Activated CD4-positive, CD25-positive, alpha-beta regulatory T cell treated with anti-CD3 and anti-CD28 coated beads, Interleukin-2, amount 50 U/mL, for 72 hours (primary cell): ENCODE data around the gene UBL4A.

Experiments
- DNase-seq: peaks from one replicate; pipeline ENCODE4 v3.0.0; 2021

The UBL4A gene

DNA sequence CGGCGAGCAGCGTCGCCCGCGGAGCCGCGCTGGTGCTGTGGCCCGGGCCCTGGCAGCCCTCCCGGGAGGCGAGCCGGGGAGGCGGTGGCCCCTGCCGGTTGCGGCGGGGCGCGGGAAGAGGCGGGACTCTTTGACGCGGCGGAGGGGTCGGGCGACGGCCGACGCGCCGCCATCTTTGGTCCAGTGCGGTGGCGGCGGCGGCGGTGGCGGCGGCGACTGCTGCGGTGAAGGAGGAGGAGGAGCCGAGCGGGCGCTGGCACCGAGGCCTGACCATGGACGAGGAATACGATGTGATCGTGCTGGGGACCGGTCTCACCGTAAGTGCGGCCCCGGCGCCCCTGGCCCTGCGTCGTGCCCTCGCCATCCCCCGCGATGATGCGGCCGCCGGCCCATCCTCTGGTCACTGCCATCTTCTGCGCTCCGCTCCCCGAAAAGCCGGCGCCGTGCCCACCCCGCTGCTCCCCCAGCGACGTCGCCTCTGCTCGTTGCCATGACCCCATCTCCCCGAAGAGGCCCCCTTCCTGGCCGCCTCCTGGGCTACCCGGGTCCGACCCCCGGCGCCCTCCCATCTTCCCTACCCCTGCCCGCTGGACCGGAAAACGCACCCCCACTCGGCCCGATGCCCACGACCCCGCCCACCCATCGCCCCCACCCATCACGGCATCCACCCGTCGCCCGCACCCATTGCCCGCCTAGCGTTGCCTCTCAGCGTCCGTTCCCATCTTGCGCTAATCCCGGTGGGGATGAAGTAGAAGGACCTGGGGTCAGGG, 49.2 kb downstream of the UBL4A start, which contains the start of gene GDI1:
GDI1 (plus strand) TSS at position 172 of the 770 bp plus-strand sequence; CDS start at position 273, 101 bp downstream.
- peak; percentile 73 for DNase-seq

DNA sequence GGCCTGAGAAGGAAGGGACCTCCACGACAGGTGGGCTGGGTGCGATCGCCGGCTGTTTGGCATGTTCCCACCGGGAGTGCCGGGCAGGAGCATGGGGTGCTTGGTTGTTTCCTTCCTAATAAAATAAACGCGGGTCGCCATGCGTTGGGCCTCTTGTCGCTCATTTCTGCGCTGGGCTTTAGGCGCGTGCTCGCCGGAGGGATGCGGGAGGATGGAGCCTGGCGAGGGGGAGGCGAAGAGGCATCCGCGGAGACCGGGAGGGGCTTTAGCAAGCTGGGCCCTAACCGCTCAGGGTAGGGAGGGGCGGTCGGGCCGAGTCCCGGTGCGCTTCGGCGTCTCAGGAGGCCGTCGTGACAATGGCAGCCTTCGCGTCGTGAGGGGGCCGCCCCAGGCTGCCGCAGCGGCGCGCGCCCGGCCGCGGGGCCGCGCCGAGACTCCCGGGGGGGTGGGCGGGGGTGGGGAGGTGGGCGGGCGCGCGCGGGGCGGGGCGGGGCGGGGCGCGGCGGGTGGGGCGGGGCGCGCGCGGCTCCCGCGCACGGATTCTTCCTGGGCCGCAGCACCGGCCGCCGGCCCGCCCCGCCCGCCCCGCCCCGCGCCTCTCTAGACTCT, 49.9 kb downstream of the UBL4A start:
- peak; percentile 56 for DNase-seq

GRCh38 chrX:154435171-154435733, 51.2 kb downstream of the UBL4A start:
- DNase-seq, result no peak

DNA sequence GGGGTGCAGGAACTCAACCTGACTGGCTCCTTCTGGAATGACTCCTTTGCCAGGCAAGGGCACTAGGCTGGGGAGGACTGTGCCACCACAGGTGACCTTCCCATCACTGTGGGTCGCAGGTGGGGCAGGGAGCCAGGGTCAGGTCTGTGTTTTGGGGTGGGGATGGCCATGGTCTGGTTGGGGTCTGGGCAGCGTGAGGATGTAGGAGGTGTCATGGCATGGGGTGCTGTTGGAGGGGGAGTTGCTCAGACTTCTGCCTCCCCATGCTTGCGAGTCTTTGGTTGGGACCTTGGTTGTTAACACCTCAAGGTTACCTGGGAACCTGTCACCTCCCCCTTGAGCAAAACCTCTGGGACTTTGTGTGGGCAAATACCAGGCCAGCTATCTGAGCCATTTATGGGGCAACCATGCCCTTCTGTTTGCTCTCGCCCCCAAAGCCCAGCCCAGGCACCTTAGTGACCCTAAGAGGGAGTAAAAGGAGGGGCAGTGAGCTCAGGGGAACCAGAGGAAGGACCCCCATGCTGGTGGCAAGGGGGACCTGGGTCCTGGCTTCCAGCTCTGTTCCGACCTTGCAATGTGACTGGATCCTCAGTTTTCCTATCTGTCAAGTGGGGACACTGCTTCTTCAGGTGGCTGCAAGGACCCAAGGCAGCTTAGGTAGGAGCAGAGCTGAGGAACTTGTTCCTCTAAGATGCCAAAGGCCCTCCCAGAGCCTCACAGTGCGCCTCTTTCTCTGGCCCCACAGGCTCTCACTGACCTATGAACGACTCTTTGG, 51.8 kb downstream of the UBL4A start:
- no peak for DNase-seq
